A549 (cell line): Measurements from ENCODE around the gene NPAS2. TPM values are rescaled to one million over a fixed set of nuclear protein-coding genes. Genes with fewer than 3 reads are reported as not detected.

Experiments used
- ATAC-seq, 2 experiments: fragments of 200-7000 bp in 1 of 2; fragments of >200 bp in 1 of 2; cut with Nextera tagmentation in 1 of 2; cut with Tn5 transposase in 1 of 2; 3 replicates each; pipeline versions ENCODE4 v1.8.0 to v1.9.1; 2018 to 2020; ENCODE audit warnings: mild to moderate bottlenecking in 1 of 2, moderate library complexity in 1 of 2
- CTCF ChIA-PET: fragments of 300-600 bp; sonication (Branson Sonifier 250); formaldehyde crosslinking; extraction: SDS; loops from one replicate; lab custom pipeline; 2021; ENCODE audit warnings: antibody characterized with exemption, inconsistent platforms; lab: Yijun Ruan, JAX
- POLR2A ChIA-PET: fragments of 350-600 bp; formaldehyde crosslinking; extraction: SDS; loops from one replicate; lab custom pipeline; 2021; ENCODE audit warnings: antibody characterized with exemption, inconsistent platforms; lab: Yijun Ruan, JAX
- DNase-seq, 2 experiments: peaks; one replicate each; pipeline versions ENCODE4 v3.0.0 to v3.0.0-alpha.2; 2011 to 2016; ENCODE audit warnings: low read depth in 1 of 2, low spot score in 1 of 2
- FAIRE-seq: peaks from 2 replicates; lab custom pipeline; 2011; peaks lifted over from hg19 to GRCh38; lab: Jason Lieb, UNC
- H3K27ac ChIP-seq, 2 experiments: fragments of >200 bp; sonication (Bioruptor Twin); formaldehyde crosslinking; 3 replicates each; pipeline ENCODE4 v1.5.1; 2016 to 2017
- H3K4me1 ChIP-seq: fragments of >200 bp; sonication (Bioruptor Twin); formaldehyde crosslinking; 3 replicates; pipeline ENCODE4 v1.6.1; 2016
- H3K4me2 ChIP-seq: fragments of >200 bp; sonication (Bioruptor Twin); formaldehyde crosslinking; 3 replicates; pipeline ENCODE4 v1.6.1; 2016
- H3K4me3 ChIP-seq: fragments of >200 bp; sonication (Bioruptor Twin); formaldehyde crosslinking; 3 replicates; pipeline ENCODE4 v1.5.1; 2016
- H3K9me3 ChIP-seq: fragments of >200 bp; sonication (Bioruptor Twin); formaldehyde crosslinking; 3 replicates; pipeline ENCODE4 v1.6.1; 2016
- CEBPB ChIP-seq, 2 experiments: fragments of >200 bp in 1 of 2; sonication (Bioruptor Twin) in 1 of 2; formaldehyde crosslinking in 1 of 2; IDR thresholded peaks; 2 replicates each; pipeline ENCODE4 v1.6.1; 2012 to 2016
- EHF ChIP-seq: fragments of 250-450 bp; sonication (Bioruptor Pico); IDR thresholded peaks from 2 replicates; pipeline ENCODE4 v1.5.0; 2020; ENCODE audit warnings: mild to moderate bottlenecking
- EP300 ChIP-seq, 2 experiments: fragments of >200 bp; sonication (Bioruptor Twin); formaldehyde crosslinking; IDR thresholded peaks; 2 replicates in 1 of 2; 3 replicates in 1 of 2; pipeline ENCODE4 v1.6.1; 2016 to 2017
- FOSB ChIP-seq: fragments of 250-450 bp; sonication (Bioruptor Pico); IDR thresholded peaks from 2 replicates; pipeline ENCODE4 v1.5.0; 2020; ENCODE audit warnings: mild to moderate bottlenecking, moderate library complexity
- FOXS1 ChIP-seq: fragments of 250-450 bp; sonication (Bioruptor Pico); IDR thresholded peaks from 2 replicates; pipeline ENCODE4 v1.5.0; 2020; ENCODE audit warnings: mild to moderate bottlenecking, moderate library complexity
- HEYL ChIP-seq: fragments of 250-450 bp; sonication (Bioruptor Pico); IDR thresholded peaks from 2 replicates; pipeline ENCODE4 v1.8.0; 2021; ENCODE audit warnings: mild to moderate bottlenecking, moderate library complexity
- HOXA7 ChIP-seq: fragments of 250-450 bp; sonication (Bioruptor Pico); IDR thresholded peaks from 2 replicates; pipeline ENCODE4 v1.5.0; 2020; ENCODE audit warnings: mild to moderate bottlenecking, moderate library complexity
- JUN ChIP-seq, 2 experiments: fragments of >200 bp; sonication (Bioruptor Twin); formaldehyde crosslinking; IDR thresholded peaks; 2 replicates in 1 of 2; 3 replicates in 1 of 2; pipeline ENCODE4 v1.6.1; 2016 to 2017
- KDM1A ChIP-seq: fragments of 200-600 bp; sonication (generic); IDR thresholded peaks from 2 replicates; pipeline ENCODE4 v1.6.1; 2016; ENCODE audit warnings: low read depth, mild to moderate bottlenecking
- KDM5A ChIP-seq: fragments of 200-600 bp; sonication (generic); IDR thresholded peaks from 2 replicates; pipeline ENCODE4 v1.6.1; 2016; ENCODE audit warnings: antibody characterized with exemption, mild to moderate bottlenecking
- MAFK ChIP-seq: fragments of 450-650 bp; IDR thresholded peaks from 2 replicates; pipeline ENCODE4 v1.6.1; 2014; ENCODE audit not compliant: partially characterized antibody
- MYC ChIP-seq: IDR thresholded peaks from 2 replicates; pipeline ENCODE4 v1.6.1; 2012; ENCODE audit warnings: mild to moderate bottlenecking, inconsistent platforms, low read length, improper control_type of control experiment, borderline replicate concordance
- NR3C1 ChIP-seq: fragments of >200 bp; sonication (Bioruptor Twin); formaldehyde crosslinking; IDR thresholded peaks from 3 replicates; pipeline ENCODE4 v1.6.1; 2017
- PHF8 ChIP-seq: fragments of 200-600 bp; sonication (generic); IDR thresholded peaks from 2 replicates; pipeline ENCODE4 v1.6.1; 2016; ENCODE audit warnings: low read depth, mild to moderate bottlenecking, antibody characterized with exemption, moderate library complexity, borderline replicate concordance
- POLR2AphosphoS2 ChIP-seq: conservative IDR thresholded peaks from 2 replicates; pipeline ENCODE4 v1.6.1; 2012; ENCODE audit warnings: low read length, improper control_type of control experiment, inconsistent platforms
- RAD21 ChIP-seq, 2 experiments: fragments of >200 bp in 1 of 2; sonication (Bioruptor Twin) in 1 of 2; formaldehyde crosslinking in 1 of 2; IDR thresholded peaks in 1 of 2; conservative IDR thresholded peaks in 1 of 2; 2 replicates in 1 of 2; 3 replicates in 1 of 2; pipeline ENCODE4 v1.6.1; 2012 to 2018; ENCODE audit warnings: inconsistent platforms in 1 of 2
- RARB ChIP-seq: fragments of 250-450 bp; sonication (Bioruptor Pico); IDR thresholded peaks from 2 replicates; pipeline ENCODE4 v1.8.0; 2021; ENCODE audit warnings: mild to moderate bottlenecking, moderate library complexity
- RCOR1 ChIP-seq: fragments of 150-350 bp; IDR thresholded peaks from 2 replicates; pipeline ENCODE4 v1.6.1; 2014; ENCODE audit warnings: antibody characterized with exemption, low read length, low read depth
- TFCP2L1 ChIP-seq: fragments of 250-450 bp; sonication (Bioruptor Pico); IDR thresholded peaks from 2 replicates; pipeline ENCODE4 v1.5.0; 2021; ENCODE audit warnings: mild to moderate bottlenecking
- ZSCAN20 ChIP-seq: fragments of 250-450 bp; sonication (Bioruptor Pico); IDR thresholded peaks from 2 replicates; pipeline ENCODE4 v1.8.0; 2022; ENCODE audit warnings: mild to moderate bottlenecking, moderate library complexity
- WGBS: methylation state at CpG from one replicate; pipeline ENCODE4 v1.1.6; 2017; ENCODE audit errors: missing lambda C conversion rate; 5-methylcytosine and 5-hydroxymethylcytosine counted together
- polyA plus RNA-seq, 4 experiments: library from polyadenylated mRNA; depleted of rRNA in 3 of 4; stranded (reverse); fragments of >200 nt; fragmentation: RNase III in 1 of 4; extraction: RNeasy Plus Mini Kit Qiagen cat#74134 plus additional on column Dnase treatment in 1 of 4; gene quantifications; 2 replicates in 3 of 4; 3 replicates in 1 of 4; pipeline ENCODE4 v1.2.3, GENCODE V29; 2011 to 2017
- TF ChIP-seq, protein P1 (sequence below): fragments of >200 bp; sonication (Bioruptor Twin); formaldehyde crosslinking; IDR thresholded peaks from 3 replicates; pipeline ENCODE4 v1.5.1; 2016
- TF ChIP-seq, protein P2 (sequence below): fragments of 150-350 bp; IDR thresholded peaks from 2 replicates; pipeline ENCODE4 v1.6.1; 2014; ENCODE audit warnings: low read depth, mild to moderate bottlenecking, low read length
- TF ChIP-seq, protein P3 (sequence below): fragments of 250-450 bp; sonication (Bioruptor Pico); IDR thresholded peaks from 2 replicates; pipeline ENCODE4 v1.5.0; 2020; ENCODE audit warnings: low read depth, mild to moderate bottlenecking, moderate library complexity
- TF ChIP-seq, protein P4 (sequence below): IDR thresholded peaks from 2 replicates; pipeline ENCODE4 v1.6.1; 2012; ENCODE audit warnings: low read depth, borderline replicate concordance
- TF ChIP-seq, protein P5 (sequence below): IDR thresholded peaks from 2 replicates; pipeline ENCODE4 v1.6.1; 2012
- TF ChIP-seq, protein P6 (sequence below): fragments of >200 bp; sonication (Bioruptor Twin); formaldehyde crosslinking; IDR thresholded peaks from 3 replicates; pipeline ENCODE4 v1.6.1; 2016

Gene NPAS2
- polyA plus RNA-seq, 2 of the 4 experiments (the other 2 are of a cell fraction): 31.4 to 56.1 TPM

DNA sequence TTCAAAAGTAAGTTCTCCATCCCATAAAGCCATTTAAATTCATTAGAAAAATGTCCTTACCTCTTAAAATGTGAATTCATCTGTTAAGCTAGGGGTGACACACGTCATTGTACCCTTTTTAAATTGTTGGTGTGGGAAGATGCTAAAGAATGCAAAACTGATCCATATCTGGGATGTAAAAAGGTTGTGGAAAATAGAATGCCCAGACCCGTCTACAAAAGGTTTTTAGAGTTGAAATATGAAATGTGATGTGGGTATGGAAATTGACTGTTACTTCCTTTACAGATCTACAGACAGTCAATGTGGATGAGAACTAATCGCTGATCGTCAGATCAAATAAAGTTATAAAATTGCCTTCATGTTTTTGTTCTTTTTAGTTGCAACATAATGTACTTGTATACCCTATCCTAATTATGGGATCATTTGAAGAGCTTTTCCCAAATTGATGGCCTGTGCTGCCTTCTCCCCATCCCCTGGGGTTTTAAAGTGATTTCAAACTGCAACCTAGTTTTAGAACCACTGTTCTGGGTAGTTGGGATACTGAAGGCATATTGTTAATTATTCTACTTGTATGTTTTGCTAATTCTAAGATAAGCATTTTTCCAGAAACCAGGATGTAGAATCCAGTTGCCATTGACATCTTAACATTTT lies 186.3 kb downstream of the NPAS2 start:
- DNase-seq (no peak), ATAC-seq (no peak), FAIRE-seq (no peak)
- CTCF ChIA-PET: interaction anchor here (0.8 to 1.8 kb wide), 7 partner anchors 21 to 402 kb away, joined by 3 to 11 read pairs (median 3); no protein-coding TSS in a partner anchor
- POLR2A ChIA-PET: no interaction called here
- peak overlapping the region; percentile 98 for H3K4me2 ChIP-seq
- TF ChIP-seq EP300 (IDR thresholded peaks at IDR 0.05) (no peak), NR3C1 (no peak), HOXA7 (CRISPR knock-in tag) (0 out of 2 replicates have a peak, but pooled peaks have one; percentile 21), RAD21 (conservative IDR thresholded peaks at IDR 0.05 in 1 of 2, IDR thresholded peaks at IDR 0.05 in 1 of 2) (no peak), ZSCAN20 (CRISPR knock-in tag) (no peak), KDM5A (no peak), EHF (no peak), CEBPB (IDR thresholded peaks at IDR 0.05) (no peak), JUN (IDR thresholded peaks at IDR 0.05) (peak in 1 of 2 experiments; percentile 39; a peak in 2 of 5 replicates), POLR2AphosphoS2 (peak; percentile 72; the same call in 1 of the 2 replicates), RCOR1 (no peak)
- TF ChIP-seq, protein P1, sequence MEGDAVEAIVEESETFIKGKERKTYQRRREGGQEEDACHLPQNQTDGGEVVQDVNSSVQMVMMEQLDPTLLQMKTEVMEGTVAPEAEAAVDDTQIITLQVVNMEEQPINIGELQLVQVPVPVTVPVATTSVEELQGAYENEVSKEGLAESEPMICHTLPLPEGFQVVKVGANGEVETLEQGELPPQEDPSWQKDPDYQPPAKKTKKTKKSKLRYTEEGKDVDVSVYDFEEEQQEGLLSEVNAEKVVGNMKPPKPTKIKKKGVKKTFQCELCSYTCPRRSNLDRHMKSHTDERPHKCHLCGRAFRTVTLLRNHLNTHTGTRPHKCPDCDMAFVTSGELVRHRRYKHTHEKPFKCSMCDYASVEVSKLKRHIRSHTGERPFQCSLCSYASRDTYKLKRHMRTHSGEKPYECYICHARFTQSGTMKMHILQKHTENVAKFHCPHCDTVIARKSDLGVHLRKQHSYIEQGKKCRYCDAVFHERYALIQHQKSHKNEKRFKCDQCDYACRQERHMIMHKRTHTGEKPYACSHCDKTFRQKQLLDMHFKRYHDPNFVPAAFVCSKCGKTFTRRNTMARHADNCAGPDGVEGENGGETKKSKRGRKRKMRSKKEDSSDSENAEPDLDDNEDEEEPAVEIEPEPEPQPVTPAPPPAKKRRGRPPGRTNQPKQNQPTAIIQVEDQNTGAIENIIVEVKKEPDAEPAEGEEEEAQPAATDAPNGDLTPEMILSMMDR: no peak
- TF ChIP-seq, protein P2, sequence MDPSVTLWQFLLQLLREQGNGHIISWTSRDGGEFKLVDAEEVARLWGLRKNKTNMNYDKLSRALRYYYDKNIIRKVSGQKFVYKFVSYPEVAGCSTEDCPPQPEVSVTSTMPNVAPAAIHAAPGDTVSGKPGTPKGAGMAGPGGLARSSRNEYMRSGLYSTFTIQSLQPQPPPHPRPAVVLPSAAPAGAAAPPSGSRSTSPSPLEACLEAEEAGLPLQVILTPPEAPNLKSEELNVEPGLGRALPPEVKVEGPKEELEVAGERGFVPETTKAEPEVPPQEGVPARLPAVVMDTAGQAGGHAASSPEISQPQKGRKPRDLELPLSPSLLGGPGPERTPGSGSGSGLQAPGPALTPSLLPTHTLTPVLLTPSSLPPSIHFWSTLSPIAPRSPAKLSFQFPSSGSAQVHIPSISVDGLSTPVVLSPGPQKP: no peak
- TF ChIP-seq, protein P3, sequence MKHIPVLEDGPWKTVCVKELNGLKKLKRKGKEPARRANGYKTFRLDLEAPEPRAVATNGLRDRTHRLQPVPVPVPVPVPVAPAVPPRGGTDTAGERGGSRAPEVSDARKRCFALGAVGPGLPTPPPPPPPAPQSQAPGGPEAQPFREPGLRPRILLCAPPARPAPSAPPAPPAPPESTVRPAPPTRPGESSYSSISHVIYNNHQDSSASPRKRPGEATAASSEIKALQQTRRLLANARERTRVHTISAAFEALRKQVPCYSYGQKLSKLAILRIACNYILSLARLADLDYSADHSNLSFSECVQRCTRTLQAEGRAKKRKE (CRISPR knock-in tag): no peak
- TF ChIP-seq, protein P4, sequence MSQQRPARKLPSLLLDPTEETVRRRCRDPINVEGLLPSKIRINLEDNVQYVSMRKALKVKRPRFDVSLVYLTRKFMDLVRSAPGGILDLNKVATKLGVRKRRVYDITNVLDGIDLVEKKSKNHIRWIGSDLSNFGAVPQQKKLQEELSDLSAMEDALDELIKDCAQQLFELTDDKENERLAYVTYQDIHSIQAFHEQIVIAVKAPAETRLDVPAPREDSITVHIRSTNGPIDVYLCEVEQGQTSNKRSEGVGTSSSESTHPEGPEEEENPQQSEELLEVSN: no peak
- WGBS: 77% methylated on average over 4 of the region's 4 CpGs
- no peak overlapping the region for H3K4me3 ChIP-seq
- H3K4me1 ChIP-seq: peaks cover 50% of the 10 kb centered on the region
- H3K27ac ChIP-seq: no peak overlapping the region
- no peaks in the 10 kb centered on the region for H3K9me3 ChIP-seq

DNA sequence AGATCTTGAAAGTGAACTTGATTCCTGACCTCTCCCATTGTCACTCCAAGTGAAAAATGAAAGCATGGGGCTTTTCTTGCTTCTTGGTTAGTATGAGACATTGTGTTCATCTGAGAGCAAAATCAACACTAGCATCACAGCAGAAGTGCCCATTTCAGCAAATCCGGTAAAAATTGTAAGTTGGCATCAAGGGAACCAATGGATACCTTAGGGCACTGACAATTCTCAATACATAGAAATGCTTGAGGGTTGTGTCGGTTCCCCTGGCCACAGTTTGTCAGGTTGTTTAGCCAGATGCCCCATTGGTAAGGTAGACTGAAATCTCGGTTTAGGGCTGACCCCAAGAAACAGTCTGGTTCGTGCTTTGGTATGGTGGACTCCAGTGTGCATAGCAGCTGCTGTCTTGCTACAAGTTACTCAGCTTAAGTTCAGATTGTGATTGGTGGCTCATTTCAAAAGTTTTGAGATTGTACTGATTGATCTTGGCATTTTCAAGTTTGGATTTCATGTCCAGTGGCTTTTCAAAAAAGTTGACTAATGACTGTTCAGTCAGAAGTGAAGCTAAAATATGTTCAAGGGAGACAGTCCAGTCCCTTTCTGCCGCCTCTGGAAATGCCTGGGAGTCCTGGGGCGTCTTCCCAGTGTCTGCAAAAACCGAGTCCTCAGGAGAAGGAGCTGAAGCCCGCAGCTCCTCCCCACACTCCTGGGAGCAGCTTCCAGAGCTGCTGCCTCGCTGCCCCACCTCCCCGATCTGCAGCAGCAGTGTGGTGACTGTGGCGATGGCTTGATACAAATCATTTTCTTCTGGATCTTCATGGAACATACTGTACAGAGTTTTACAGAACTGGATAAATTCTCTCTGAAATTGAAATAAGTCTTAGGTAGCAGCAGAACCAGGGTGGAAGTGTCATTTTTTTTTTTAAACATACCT lies 187.7 kb downstream of the NPAS2 start:
- peak; percentile 44; the same call in 1 of the 2 replicates for TF ChIP-seq TFCP2L1
- no peak for TF ChIP-seq MYC
- TF ChIP-seq POLR2AphosphoS2: peak; percentile 76; the same call in 1 of the 2 replicates
- TF ChIP-seq MAFK: no peak
- peak; percentile 75; the same call in 1 of the 2 replicates for TF ChIP-seq FOSB (CRISPR knock-in tag)
- TF ChIP-seq FOXS1: no peak
- TF ChIP-seq JUN (IDR thresholded peaks at IDR 0.05): peak in 1 of 2 experiments; percentile 49; a peak in 3 of 5 replicates
- TF ChIP-seq, protein P5, sequence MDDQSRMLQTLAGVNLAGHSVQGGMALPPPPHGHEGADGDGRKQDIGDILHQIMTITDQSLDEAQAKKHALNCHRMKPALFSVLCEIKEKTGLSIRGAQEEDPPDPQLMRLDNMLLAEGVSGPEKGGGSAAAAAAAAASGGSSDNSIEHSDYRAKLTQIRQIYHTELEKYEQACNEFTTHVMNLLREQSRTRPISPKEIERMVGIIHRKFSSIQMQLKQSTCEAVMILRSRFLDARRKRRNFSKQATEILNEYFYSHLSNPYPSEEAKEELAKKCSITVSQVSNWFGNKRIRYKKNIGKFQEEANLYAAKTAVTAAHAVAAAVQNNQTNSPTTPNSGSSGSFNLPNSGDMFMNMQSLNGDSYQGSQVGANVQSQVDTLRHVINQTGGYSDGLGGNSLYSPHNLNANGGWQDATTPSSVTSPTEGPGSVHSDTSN: peak; percentile 26; the same call in 1 of the 2 replicates
- peak; percentile 33; the same call in 1 of the 2 replicates for TF ChIP-seq HOXA7 (CRISPR knock-in tag)
- TF ChIP-seq PHF8: no peak
- TF ChIP-seq, protein P6, sequence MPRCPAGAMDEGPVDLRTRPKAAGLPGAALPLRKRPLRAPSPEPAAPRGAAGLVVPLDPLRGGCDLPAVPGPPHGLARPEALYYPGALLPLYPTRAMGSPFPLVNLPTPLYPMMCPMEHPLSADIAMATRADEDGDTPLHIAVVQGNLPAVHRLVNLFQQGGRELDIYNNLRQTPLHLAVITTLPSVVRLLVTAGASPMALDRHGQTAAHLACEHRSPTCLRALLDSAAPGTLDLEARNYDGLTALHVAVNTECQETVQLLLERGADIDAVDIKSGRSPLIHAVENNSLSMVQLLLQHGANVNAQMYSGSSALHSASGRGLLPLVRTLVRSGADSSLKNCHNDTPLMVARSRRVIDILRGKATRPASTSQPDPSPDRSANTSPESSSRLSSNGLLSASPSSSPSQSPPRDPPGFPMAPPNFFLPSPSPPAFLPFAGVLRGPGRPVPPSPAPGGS: peak; percentile 46; the same call in 2 of the 3 replicates
- peak; percentile 50; the same call in 1 of the 2 replicates for TF ChIP-seq RARB (CRISPR knock-in tag)
- no peak for TF ChIP-seq ZSCAN20 (CRISPR knock-in tag)
- TF ChIP-seq KDM1A: no peak
- no peak for TF ChIP-seq HEYL (CRISPR knock-in tag)
- TF ChIP-seq CEBPB (IDR thresholded peaks at IDR 0.05): no peak
- no peak overlapping the region for H3K4me3 ChIP-seq
- FAIRE-seq: no peak
- ChIA-PET POLR2A (interaction anchor here (0.8 to 1.5 kb wide), 3 partner anchors 80 to 198 kb away, joined by 3 read pairs; partner anchors contain the start of gene TBC1D8), CTCF (interaction anchor here (0.7 to 9.1 kb wide), 9 partner anchors 29 to 1448 kb away, joined by 3 to 136 read pairs (median 5); partner anchors contain the start of gene TBC1D8)
- 71% methylated on average over 11 of the region's 11 CpGs for WGBS
- H3K27ac ChIP-seq: peak overlapping the region in 1 of 2 experiments; percentile 17; a peak in 2 of 6 replicates
- H3K4me1 ChIP-seq: peaks cover 45% of the 10 kb centered on the region
- ATAC-seq: peak; percentile 30 to 35; a peak in 4 of 6 replicates
- peak in 1 of 2 experiments; percentile 40 for DNase-seq
- H3K9me3 ChIP-seq: no peaks in the 10 kb centered on the region
- H3K4me2 ChIP-seq: no peak overlapping the region
